ENCODE measurements around the gene KDM3A. TPM values are rescaled to one million over a fixed set of nuclear protein-coding genes. Genes with fewer than 3 reads are reported as not detected.

KDM3A gene
- total RNA-seq, 1 experiment from 2014 or later = 52.6 TPM

- TF ChIP-seq, protein P1, sequence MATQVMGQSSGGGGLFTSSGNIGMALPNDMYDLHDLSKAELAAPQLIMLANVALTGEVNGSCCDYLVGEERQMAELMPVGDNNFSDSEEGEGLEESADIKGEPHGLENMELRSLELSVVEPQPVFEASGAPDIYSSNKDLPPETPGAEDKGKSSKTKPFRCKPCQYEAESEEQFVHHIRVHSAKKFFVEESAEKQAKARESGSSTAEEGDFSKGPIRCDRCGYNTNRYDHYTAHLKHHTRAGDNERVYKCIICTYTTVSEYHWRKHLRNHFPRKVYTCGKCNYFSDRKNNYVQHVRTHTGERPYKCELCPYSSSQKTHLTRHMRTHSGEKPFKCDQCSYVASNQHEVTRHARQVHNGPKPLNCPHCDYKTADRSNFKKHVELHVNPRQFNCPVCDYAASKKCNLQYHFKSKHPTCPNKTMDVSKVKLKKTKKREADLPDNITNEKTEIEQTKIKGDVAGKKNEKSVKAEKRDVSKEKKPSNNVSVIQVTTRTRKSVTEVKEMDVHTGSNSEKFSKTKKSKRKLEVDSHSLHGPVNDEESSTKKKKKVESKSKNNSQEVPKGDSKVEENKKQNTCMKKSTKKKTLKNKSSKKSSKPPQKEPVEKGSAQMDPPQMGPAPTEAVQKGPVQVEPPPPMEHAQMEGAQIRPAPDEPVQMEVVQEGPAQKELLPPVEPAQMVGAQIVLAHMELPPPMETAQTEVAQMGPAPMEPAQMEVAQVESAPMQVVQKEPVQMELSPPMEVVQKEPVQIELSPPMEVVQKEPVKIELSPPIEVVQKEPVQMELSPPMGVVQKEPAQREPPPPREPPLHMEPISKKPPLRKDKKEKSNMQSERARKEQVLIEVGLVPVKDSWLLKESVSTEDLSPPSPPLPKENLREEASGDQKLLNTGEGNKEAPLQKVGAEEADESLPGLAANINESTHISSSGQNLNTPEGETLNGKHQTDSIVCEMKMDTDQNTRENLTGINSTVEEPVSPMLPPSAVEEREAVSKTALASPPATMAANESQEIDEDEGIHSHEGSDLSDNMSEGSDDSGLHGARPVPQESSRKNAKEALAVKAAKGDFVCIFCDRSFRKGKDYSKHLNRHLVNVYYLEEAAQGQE (IDR thresholded peaks at IDR 0.05; ENCODE audit: low read depth) = no peak
- TF ChIP-seq POLR2A (IDR thresholded peaks at IDR 0.05; ENCODE audit: borderline replicate concordance, extremely low read depth, insufficient read depth, insufficient read length) (peak; percentile 82), CEBPB (IDR thresholded peaks at IDR 0.05; ENCODE audit: low read depth) (peak; percentile 77), CBX3 (IDR thresholded peaks at IDR 0.05; ENCODE audit: low read depth) (peak; percentile 99), FOSL1 (IDR thresholded peaks at IDR 0.05; ENCODE audit: low read depth) (no peak), SRF (IDR thresholded peaks at IDR 0.05; ENCODE audit: low read depth) (peak; percentile 33; the same call in 1 of the 2 replicates), JUND (IDR thresholded peaks at IDR 0.05) (no peak), SP1 (IDR thresholded peaks at IDR 0.05; ENCODE audit: low read depth) (peak; percentile 76), POLR2AphosphoS5 (IDR thresholded peaks at IDR 0.05; ENCODE audit: low read depth, low read length) (peak; percentile 36; the same call in 1 of the 2 replicates), TCF7L2 (IDR thresholded peaks at IDR 0.05; ENCODE audit: borderline replicate concordance, extremely low read depth, insufficient read depth, insufficient read length) (peak; percentile 55), ELF1 (IDR thresholded peaks at IDR 0.05; ENCODE audit: borderline replicate concordance, low read depth) (no peak), EGR1 (IDR thresholded peaks at IDR 0.05; ENCODE audit: low read depth) (peak; percentile 89), YY1 (IDR thresholded peaks at IDR 0.05; ENCODE audit: extremely low read depth, insufficient replicate concordance, low read depth, low read length) (peak; percentile 95), ZFX (IDR thresholded peaks at IDR 0.05) (no peak; the same call in 1 of the 2 replicates)
- TF ChIP-seq, protein P2, sequence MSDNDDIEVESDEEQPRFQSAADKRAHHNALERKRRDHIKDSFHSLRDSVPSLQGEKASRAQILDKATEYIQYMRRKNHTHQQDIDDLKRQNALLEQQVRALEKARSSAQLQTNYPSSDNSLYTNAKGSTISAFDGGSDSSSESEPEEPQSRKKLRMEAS (IDR thresholded peaks at IDR 0.05) = peak; percentile 100
These were observed at the start of gene KDM3A (continued) for GRCh38 chr2:86440631-86441391.
